Breast epithelium (tissue), 3 donors: ENCODE measurements around the gene PDE10A.

ENCODE experiments used
- POLR2A ChIP-seq: fragments of 450-650 bp; IDR thresholded peaks from one replicate; pipeline ENCODE4 v1.6.1; 2016; ENCODE audit warnings: antibody characterized with exemption, mild to moderate bottlenecking, moderate library complexity
- POLR2AphosphoS5 ChIP-seq, 3 donors: sonication (generic); formaldehyde crosslinking; IDR thresholded peaks; one replicate each; pipeline ENCODE4 v1.6.1; 2017; ENCODE audit warnings: antibody characterized with exemption in 3 of 3
- TF ChIP-seq, protein P1 (sequence below), 3 donors: fragments of 450-650 bp; IDR thresholded peaks; one replicate each; pipeline ENCODE4 v1.5.1; 2016 to 2017; ENCODE audit warnings: antibody characterized with exemption in 3 of 3, mild to moderate bottlenecking in 3 of 3, moderate library complexity in 3 of 3

DNA sequence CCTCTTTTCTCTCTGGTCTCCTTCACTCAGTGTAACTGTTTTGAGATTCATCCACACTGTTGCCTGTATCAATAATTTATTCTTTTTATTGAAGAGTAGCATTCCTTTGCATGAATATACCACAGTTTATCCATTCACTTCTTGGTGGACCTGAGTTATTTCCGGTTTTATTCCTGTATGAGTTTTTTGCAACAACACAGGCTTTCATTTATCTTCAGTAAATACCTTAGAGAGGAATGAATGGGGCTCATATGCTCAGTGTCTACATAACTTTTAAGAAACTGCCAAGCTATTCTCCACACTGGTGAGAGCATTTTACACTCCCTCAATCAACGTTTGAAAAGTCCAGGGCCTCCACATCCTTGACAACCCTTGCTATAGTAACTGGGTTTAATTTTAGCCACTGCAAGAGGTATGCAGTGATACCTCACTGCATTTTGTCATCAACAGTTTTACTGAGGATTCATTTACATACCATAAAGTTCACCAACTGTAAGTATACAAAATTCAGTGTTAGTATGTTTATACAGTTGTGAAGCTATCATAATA, 154.6 kb downstream of the PDE10A start:
- TF ChIP-seq POLR2A (no peak), POLR2AphosphoS5 (IDR thresholded peaks at IDR 0.05) (no peak)
- TF ChIP-seq, protein P1, sequence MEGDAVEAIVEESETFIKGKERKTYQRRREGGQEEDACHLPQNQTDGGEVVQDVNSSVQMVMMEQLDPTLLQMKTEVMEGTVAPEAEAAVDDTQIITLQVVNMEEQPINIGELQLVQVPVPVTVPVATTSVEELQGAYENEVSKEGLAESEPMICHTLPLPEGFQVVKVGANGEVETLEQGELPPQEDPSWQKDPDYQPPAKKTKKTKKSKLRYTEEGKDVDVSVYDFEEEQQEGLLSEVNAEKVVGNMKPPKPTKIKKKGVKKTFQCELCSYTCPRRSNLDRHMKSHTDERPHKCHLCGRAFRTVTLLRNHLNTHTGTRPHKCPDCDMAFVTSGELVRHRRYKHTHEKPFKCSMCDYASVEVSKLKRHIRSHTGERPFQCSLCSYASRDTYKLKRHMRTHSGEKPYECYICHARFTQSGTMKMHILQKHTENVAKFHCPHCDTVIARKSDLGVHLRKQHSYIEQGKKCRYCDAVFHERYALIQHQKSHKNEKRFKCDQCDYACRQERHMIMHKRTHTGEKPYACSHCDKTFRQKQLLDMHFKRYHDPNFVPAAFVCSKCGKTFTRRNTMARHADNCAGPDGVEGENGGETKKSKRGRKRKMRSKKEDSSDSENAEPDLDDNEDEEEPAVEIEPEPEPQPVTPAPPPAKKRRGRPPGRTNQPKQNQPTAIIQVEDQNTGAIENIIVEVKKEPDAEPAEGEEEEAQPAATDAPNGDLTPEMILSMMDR (IDR thresholded peaks at IDR 0.05): no peak
